GM11168 (cell line): Measurements from ENCODE around the gene ATP6V1F.

ENCODE experiments used
- in situ Hi-C: fragments of 300-500 bp; cut with MboI; formaldehyde crosslinking; loops from one replicate; pipeline ENCODE4 v1.12.0; 2022; ENCODE audit warnings: low sequenced_read_pairs; ENCODE audit not compliant: unreplicated experiment

ATP6V1F gene

GRCh38 chr7:128880791-128881457 lies 18.3 kb downstream of the ATP6V1F start:
- in situ Hi-C loops = no loop called here

- in situ Hi-C loops = no loop called here
These were observed 18.9 kb downstream of the ATP6V1F start for GRCh38 chr7:128881458-128882125.

GRCh38 chr7:128882134-128882533 lies 19.5 kb downstream of the ATP6V1F start:
- in situ Hi-C loops = no loop called here

DNA sequence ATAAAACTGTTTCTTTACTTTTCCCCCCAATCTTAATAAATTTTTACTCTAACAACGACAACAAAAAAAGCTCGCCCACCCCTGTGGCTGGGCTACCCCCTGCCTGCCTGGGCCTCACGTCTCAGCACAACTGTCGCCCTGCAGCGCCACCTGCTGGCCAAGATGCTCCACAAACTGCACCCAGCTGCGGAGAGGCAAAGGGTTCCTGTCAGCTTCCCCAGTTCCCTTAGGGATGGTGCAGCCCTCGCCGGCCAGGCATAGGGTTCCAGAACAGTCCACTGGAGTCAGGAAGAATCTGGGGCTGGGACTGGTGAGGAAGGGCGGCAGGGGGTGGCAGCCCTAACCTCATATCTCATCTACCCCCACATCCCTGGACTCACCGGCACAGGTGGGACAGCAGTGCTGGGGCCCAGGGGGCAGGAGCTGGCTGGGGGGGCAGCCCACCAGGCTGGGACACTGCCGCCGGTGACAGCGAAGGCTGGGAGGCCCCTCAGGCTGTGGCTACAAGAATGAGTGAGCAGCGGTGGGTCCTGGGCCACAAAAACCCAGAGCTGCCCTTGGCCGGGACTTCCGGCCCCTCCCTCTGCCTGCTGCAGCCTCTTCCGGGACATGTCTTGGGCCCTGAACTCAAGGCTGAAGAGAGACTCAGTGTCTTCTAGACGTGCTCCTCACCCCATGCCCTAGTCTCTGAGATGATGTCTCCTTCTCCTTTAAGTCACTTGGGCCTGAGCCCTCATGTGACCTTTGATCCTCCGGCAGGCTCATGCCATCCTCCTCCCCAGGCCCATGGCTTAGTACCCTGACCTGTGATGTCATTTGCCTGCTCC lies 21.2 kb downstream of the ATP6V1F start:
- in situ Hi-C loops = no loop called here

GRCh38 chr7:128884561-128885369 lies 22.1 kb downstream of the ATP6V1F start:
- in situ Hi-C loops = no loop called here

- in situ Hi-C loops = no loop called here
These were observed 22.9 kb downstream of the ATP6V1F start for GRCh38 chr7:128885370-128886187.

DNA sequence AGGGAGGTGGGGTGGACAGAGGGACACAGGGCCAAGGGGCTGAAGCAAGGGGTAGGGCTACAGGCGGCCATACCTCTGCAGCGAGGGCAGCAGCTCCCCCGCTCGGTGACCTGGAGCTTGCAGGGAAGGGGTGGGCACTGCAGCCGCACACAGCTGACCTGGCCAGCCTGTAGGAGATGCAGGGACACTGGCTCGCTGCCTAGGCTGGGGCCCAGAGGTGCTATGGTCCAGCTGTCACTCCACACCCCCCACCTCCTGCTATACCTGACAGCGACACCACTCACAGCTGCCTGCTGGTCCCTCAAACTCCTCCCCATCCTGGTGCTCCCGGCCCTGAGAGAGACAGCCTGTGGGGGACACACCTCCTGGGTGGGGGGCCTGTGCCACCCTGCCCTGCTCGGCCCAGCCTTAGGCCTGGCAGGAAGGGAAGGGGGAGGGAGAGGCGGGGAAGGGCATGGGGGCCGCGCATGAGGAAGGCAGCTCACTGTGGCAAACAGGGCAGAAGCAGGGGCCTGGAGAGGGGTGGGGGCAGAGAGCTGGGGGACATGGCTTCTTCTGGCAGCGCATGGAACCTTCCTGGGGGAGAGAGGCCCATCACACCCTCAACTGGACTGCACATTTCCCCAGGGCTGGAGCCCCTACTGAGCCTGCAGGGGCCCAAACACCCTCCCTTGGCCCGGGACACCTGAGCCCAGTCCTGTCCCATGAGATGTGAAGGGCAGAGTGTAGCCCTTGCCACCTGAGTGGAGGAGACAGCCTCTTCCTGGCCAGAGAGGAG lies 23.9 kb downstream of the ATP6V1F start:
- in situ Hi-C loops = no loop called here

DNA sequence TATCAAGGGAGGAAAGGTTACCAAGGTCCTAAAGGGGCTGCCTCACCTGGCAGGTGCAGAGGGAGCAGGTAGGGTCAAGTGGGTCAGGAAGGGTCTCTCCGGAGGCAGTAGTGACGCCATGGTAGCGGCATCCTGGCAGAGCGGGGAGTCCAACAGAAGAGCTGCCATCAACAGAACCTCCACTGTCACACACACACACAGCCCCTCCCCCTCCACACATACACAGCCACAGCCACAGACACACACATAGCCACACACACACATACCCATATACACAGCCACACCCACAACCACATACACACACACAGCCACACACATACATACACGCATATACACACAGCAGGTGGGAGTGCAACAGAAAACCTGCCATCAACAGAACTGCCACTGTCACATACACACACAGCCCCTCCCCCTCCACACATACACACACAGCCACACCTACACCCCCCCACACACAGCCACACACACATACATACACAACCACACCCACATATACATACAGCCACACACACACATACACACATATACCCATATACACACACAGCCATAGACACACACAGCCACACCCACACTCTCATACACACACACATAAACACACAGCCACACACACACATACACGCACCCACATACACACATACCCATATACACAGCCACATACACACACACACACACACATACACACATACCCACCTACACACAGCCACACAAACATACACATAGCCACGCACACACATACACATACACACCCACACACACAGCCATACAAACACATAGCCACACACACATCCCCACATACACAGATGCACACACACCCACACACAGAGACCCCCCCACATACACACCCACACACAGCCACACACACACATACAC lies 24.7 kb downstream of the ATP6V1F start:
- in situ Hi-C loops = no loop called here

- in situ Hi-C loops = no loop called here
These were observed 25.5 kb downstream of the ATP6V1F start for GRCh38 chr7:128888039-128888755.

- in situ Hi-C loops = no loop called here
These were observed 26.1 kb downstream of the ATP6V1F start for GRCh38 chr7:128888756-128889095.

- in situ Hi-C loops = no loop called here
These were observed 26.5 kb downstream of the ATP6V1F start for GRCh38 chr7:128889121-128889520.

- in situ Hi-C loops = no loop called here
These were observed 27.9 kb downstream of the ATP6V1F start for GRCh38 chr7:128890306-128891109.

DNA sequence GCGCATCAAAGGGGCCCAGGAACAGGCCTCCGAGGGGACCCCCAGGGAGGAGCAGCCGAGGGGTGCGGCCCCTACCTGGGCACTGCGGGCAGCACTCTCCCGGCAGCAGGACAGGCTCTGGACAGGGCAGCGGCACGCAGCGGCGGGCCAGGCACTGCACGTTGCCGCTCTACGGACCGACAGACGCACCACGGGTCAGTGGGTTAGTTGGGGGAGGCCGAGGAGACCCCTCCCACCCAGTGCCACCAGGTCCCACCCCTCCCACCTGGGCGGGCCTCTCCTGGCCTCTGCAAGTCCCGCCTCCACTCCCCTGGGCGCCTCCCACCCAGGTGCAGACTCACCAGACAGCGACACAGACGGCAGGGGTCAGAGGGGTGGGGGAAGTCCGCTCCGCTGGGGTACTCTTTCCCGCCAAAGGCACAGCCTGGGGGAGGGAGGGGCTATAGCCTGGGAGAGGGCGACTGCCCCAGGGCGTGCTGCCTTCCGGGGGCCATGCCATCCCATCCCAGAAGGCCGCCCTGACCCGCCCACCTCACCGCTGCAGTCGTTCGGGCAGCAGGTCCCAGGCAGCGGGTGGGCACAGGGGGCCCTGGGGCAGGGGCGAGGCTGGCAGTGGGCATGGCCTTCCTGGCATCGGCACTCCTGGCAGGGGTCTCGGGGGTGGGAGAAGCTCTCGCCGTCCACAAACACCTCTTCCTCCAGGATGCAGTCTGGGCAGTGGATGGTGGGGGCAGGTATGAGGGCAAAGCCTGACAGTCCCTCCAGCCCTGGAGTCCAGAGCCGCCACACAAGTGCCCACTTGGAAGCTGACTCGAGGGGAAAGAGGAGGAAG lies 28.7 kb downstream of the ATP6V1F start:
- in situ Hi-C loops = no loop called here

- in situ Hi-C loops = no loop called here
These were observed 29.2 kb downstream of the ATP6V1F start for GRCh38 chr7:128891942-128892269.

DNA sequence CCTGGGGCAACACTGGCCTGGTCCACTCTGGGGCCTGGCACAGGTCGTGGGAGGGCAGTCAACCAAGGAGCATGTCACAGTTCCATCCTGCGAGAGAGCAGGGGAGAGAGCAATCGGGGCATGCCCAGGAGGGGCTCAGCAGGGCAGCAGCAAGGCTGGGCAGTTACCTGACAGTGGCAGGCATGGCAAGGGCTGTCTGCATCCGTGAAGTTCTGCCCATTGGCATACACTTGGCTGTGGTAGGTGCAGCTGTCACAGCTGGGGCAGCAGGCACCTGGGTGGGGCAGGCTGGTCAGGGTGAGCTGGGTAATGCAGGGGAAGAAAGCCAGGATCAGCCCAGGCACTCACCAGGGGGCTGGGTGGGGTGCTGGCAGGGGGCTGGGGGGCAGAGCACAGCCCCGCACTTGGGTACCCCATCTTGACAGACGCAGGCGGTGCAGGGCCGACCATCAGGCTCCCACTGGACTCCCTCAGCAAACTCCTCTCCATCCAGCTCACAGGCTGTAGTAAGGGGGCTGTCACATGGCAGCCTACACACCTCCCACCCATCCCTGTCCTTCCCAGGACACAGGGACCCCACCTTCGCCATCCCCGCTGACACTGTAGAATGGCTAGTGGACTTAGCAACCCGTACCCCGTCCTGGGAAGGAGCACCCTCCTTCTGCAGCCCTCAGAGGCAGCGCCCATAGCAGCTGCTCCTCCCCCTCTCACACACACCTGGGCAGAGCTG lies 30.0 kb downstream of the ATP6V1F start:
- in situ Hi-C loops = no loop called here
